Adrenal gland (tissue), 5 donors: ENCODE results near the gene MACROD2.

ENCODE experiments used
- CTCF ChIP-seq, 6 experiments: fragments of 450-650 bp in 4 of 6; fragments of 200-600 bp in 2 of 6; sonication (generic) in 1 of 6; IDR thresholded peaks; 1 replicate in 5 of 6; 2 replicates in 1 of 6; pipeline versions ENCODE4 v1.5.1 to v1.8.0; 2016 to 2021; ENCODE audit warnings: antibody characterized with exemption in 6 of 6, mild to moderate bottlenecking in 2 of 6, moderate library complexity in 1 of 6
- POLR2A ChIP-seq, 2 donors: fragments of 450-650 bp; IDR thresholded peaks; one replicate each; pipeline ENCODE4 v1.6.1; 2017; ENCODE audit warnings: antibody characterized with exemption in 2 of 2, mild to moderate bottlenecking in 2 of 2, moderate library complexity in 1 of 2
- donor health status: DM: no; HTN: no; CAD: no.

GRCh38 chr20:15711177-15711576, 1715.9 kb downstream of the MACROD2 start:
- TF ChIP-seq CTCF (IDR thresholded peaks at IDR 0.05) = no peak
- no peak for TF ChIP-seq POLR2A (IDR thresholded peaks at IDR 0.05)
